HG03354 (cell line): ENCODE data around the gene OR8A1.
"Not testable (repeated sequence)": the region's sequence is repeated elsewhere in the genome, so short reads cannot be mapped to it uniquely, and the experiment has no call there.

Experiments
- ATAC-seq: cut with Tn5 transposase; IDR thresholded peaks from one replicate; pipeline ENCODE4 v1.9.1; 2021; ENCODE audit warnings: mild to moderate bottlenecking; ENCODE audit not compliant: unreplicated experiment, poor library complexity, severe bottlenecking

OR8A1 gene

GRCh38 chr11:124586238-124586860 lies 16.6 kb downstream of the OR8A1 start:
- ATAC-seq, result peak; percentile 67

- no peak for ATAC-seq
Observed at GRCh38 chr11:124591430-124591829, 21.6 kb downstream of the OR8A1 start.

- ATAC-seq, result no peak
Observed at GRCh38 chr11:124592627-124593026, 22.8 kb downstream of the OR8A1 start.

GRCh38 chr11:124595302-124595701 lies 25.5 kb downstream of the OR8A1 start:
- ATAC-seq, result no peak

- ATAC-seq, result no peak
Observed at GRCh38 chr11:124597626-124598025, 27.8 kb downstream of the OR8A1 start.

GRCh38 chr11:124600621-124601320 lies 31.0 kb downstream of the OR8A1 start:
- no peak for ATAC-seq

GRCh38 chr11:124602193-124602592 lies 32.4 kb downstream of the OR8A1 start:
- no peak for ATAC-seq

- ATAC-seq, result not testable (repeated sequence)
Observed at GRCh38 chr11:124602723-124603122, 32.9 kb downstream of the OR8A1 start.

GRCh38 chr11:124605719-124606118 lies 35.9 kb downstream of the OR8A1 start:
- no peak for ATAC-seq

- no peak for ATAC-seq
Observed at GRCh38 chr11:124608147-124608546, 38.4 kb downstream of the OR8A1 start.

- no peak for ATAC-seq
Observed at GRCh38 chr11:124610295-124610694, 40.5 kb downstream of the OR8A1 start.

- ATAC-seq, result no peak
Observed at GRCh38 chr11:124611064-124611463, 41.3 kb downstream of the OR8A1 start, which contains the start of gene PANX3. PANX3 (plus strand) TSS chr11:124611428; CDS start chr11:124611557, 129 bp downstream.

- ATAC-seq, result no peak
Observed at GRCh38 chr11:124612045-124612444, 42.2 kb downstream of the OR8A1 start.

GRCh38 chr11:124612567-124613246 lies 42.9 kb downstream of the OR8A1 start:
- ATAC-seq, result no peak

- no peak for ATAC-seq
Observed at GRCh38 chr11:124618863-124619262, 49.1 kb downstream of the OR8A1 start.
